Retinal pigment epithelial cell (primary cell): ENCODE measurements around the gene NECTIN1.

Experiments used
- DNase-seq: peaks from one replicate; pipeline ENCODE4 v3.0.0-alpha.2; 2010; ENCODE audit warnings: low read depth
- H3K4me3 ChIP-seq: 2 replicates; pipeline ENCODE4 v1.5.1; 2011; ENCODE audit warnings: mild to moderate bottlenecking, low read length, control low read depth, moderate library complexity
- TF ChIP-seq, protein P1 (sequence below): conservative IDR thresholded peaks from 2 replicates; pipeline ENCODE4 v1.5.1; 2011; ENCODE audit warnings: low read depth, low read length, control low read depth, inconsistent platforms

The NECTIN1 gene

DNA sequence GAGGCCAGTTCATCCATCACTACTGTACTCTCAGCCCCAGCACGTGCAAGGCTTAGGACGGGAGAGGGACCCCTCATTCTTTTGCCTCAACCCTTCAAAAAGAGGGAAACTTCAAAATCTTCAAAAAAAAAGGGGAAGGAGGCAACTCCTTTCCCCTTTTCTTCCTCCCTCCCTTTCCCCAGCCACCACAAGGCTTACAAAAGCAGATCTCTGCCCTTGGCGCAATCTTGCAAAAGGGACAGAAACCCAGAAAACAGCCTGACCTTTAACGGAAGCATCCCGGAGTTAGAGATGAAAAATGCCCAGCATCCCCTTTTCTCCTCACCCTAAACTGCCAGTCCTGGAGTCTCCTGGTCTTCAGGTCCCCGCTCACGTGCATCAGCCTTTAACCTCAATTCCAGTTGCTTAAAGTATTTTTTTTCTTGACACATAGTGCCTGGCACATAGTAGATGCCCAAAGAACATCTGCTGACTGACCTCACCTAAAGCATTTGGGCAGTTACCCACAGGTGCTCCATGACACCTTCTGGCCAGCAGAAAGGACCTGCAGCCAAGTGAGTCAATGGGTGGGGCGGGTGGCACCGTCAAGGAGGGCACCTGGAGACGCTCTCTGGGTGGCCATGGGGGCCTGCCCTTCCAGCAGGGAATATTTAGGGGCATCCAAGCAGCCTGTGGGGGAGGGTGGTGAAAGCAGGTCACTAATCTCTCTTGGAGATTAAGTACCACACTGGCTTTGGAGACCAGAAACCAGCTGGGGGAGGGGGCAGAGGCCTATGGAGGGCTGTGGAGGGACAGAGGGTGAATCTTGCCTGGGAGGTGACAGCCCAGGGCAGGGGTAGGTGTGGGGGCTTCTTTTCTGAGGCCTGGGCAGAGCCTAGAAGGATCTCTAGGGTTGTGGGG is 16.3 kb downstream of the NECTIN1 start:
- TF ChIP-seq, protein P1, sequence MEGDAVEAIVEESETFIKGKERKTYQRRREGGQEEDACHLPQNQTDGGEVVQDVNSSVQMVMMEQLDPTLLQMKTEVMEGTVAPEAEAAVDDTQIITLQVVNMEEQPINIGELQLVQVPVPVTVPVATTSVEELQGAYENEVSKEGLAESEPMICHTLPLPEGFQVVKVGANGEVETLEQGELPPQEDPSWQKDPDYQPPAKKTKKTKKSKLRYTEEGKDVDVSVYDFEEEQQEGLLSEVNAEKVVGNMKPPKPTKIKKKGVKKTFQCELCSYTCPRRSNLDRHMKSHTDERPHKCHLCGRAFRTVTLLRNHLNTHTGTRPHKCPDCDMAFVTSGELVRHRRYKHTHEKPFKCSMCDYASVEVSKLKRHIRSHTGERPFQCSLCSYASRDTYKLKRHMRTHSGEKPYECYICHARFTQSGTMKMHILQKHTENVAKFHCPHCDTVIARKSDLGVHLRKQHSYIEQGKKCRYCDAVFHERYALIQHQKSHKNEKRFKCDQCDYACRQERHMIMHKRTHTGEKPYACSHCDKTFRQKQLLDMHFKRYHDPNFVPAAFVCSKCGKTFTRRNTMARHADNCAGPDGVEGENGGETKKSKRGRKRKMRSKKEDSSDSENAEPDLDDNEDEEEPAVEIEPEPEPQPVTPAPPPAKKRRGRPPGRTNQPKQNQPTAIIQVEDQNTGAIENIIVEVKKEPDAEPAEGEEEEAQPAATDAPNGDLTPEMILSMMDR: no peak
- no peak for DNase-seq
- no peak overlapping the region for H3K4me3 ChIP-seq

DNA sequence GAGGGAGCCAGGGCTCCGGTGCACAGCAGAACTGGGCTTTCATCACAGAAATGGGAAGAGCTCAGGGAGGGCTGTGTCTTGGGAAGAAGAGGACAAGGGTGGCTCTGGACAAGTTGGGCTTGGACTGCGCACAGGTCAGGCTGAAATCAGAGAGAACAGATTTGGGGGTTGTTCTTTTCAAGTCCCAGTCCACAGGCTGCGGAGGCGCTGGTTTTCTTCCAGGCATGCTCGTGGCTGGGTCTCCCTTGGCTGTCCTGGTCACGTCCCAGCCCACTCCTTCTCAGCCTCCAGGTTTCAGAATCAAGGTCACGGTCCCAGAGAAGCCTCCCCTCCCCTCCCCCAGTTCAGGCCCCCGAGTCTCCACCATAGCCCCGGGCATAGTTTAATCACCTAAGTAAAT is 17.0 kb downstream of the NECTIN1 start:
- DNase-seq: no peak
- TF ChIP-seq, protein P1: no peak
- no peak overlapping the region for H3K4me3 ChIP-seq

DNA sequence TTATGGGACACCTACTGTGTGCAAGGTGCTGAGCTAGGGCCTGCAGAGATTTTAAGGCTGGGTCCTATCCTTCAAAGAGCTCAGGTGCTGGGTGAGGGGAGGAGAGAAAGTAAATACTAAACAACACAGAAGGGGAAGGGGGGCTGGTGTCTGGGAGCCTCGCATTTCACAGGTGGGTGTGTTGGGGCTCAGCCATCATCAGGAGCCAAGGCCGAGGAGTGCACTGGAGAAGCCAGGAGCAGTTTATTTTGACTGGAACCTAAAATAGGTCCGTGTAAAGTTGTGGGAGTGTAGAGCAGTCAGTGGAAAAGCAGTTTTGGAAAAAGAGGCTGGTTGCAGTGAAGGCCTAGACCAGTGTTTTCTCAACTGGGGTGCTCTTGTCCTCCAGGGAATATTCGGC is 17.5 kb downstream of the NECTIN1 start:
- TF ChIP-seq, protein P1: no peak
- no peak for DNase-seq
- no peak overlapping the region for H3K4me3 ChIP-seq

DNA sequence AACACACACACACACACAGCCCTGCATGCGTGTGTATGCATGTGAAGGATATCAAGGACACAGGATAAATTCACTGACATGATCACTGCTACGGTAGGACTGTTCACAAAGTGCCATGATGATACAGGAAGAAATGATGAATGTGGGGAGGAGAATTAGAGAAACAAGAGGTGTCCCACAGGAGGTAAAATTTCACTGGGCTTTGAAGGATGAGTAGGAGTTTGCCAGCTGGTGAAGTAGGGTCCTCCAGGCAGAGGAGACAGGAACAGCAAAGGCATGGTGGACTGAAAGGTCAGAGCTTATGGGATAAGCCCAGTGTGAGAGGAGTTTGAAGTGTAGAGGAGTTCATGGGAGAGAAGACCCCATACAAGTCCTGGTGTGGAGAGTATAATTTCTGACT is 18.6 kb downstream of the NECTIN1 start:
- no peak overlapping the region for H3K4me3 ChIP-seq
- DNase-seq: no peak
- TF ChIP-seq, protein P1: no peak

DNA sequence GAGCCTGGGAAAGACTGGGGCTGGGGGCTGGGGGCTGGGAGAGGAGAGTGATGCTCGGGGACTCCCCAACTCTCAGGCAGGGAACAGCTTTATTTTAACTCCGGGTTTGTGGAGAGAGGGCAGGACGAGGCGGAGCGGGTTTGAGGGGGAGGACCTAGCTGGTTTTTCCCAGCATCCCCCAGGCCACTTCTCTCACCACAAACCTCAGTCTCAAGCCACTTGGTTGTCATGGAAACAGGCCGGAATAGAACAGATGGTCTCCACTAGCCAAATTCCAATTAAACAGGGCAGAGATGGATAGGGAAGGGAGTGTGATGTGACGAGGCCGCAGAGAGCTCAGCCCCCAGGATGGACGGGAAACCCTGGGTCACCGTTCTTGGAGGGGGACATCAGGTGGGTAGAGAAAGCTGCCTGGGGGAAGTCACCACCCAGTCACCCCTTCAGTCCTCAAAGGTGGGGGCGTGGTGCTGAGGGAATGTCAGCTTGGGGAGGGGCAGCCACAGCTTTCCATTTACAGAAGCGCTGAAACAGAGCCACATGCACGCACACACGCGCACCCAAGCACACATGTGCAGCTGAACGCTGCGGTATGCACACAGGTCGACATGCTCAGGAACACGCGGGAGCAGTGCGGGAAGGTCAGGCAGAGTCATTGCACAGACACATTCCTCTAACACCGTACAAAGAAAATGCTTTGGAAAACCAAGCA is 19.2 kb downstream of the NECTIN1 start:
- TF ChIP-seq, protein P1: no peak
- no peak overlapping the region for H3K4me3 ChIP-seq
- DNase-seq: no peak

DNA sequence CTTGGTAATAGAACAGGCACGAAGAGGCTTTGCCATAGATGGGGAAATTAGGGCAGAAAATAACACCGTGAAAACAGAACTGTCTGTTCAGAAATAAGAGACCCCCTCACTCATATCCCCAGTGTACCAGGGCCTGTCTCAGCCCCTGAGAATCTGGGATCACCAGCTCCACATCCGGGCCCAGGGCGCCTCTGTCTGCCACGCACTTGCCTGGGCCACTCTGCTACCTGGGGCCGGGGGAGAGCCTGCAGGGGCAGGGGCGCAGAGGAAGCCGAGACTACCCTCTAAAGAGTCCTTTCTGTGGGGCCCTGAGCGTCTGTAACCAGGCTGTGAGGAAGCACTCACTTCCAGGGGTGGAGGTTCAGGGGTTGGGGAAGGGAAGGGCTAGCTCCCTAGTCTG is 19.8 kb downstream of the NECTIN1 start:
- no peak overlapping the region for H3K4me3 ChIP-seq
- no peak for DNase-seq
- TF ChIP-seq, protein P1: no peak

DNA sequence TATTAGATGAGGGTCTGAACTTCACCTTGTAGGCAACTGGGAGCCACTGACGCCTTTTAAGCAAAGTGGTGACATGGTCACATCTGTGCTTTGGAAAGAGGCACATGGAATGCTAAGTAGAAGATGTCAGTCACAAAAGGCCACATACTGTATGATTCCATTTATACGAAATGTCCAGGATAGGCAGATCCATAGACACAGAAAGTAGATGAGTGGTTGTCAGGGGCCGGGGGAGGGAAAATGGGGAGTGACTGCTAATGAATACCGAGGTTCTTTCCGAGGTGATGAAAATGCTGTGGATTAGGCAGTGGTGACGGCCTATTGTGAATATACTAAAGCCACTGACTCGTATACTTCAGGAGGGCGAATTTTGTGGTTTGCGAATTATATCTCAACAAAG is 20.6 kb downstream of the NECTIN1 start:
- no peak overlapping the region for H3K4me3 ChIP-seq
- DNase-seq: no peak
- TF ChIP-seq, protein P1: no peak
